Colonic mucosa (tissue), 4 donors: ENCODE data around the gene LY6G5C. TPM values are rescaled to one million over a fixed set of nuclear protein-coding genes. Genes with fewer than 3 reads are reported as not detected.

ENCODE experiments used
- DNase-seq: peaks from one replicate; pipeline ENCODE4 v3.0.0-alpha.2; 2020
- H3K27ac ChIP-seq: fragments of 200-600 bp; one replicate; pipeline ENCODE4 v1.8.0; 2021
- H3K27me3 ChIP-seq: fragments of 200-600 bp; one replicate; pipeline ENCODE4 v1.8.0; 2021
- H3K36me3 ChIP-seq: fragments of 200-600 bp; one replicate; pipeline ENCODE4 v1.8.0; 2021
- H3K4me1 ChIP-seq: fragments of 200-600 bp; one replicate; pipeline ENCODE4 v1.8.0; 2021; ENCODE audit warnings: mild to moderate bottlenecking
- H3K4me3 ChIP-seq: fragments of 200-600 bp; one replicate; pipeline ENCODE4 v1.8.0; 2021
- H3K9ac ChIP-seq, 2 donors: one replicate each; pipeline ENCODE4 v1.7.0; 2013; ENCODE audit warnings: control low read depth in 2 of 2, low read depth in 2 of 2, low read length in 2 of 2
- H3K9me3 ChIP-seq: fragments of 200-600 bp; one replicate; pipeline ENCODE4 v1.8.0; 2021
- CTCF ChIP-seq: fragments of 200-600 bp; IDR thresholded peaks from one replicate; pipeline ENCODE4 v1.8.0; 2022; ENCODE audit warnings: antibody characterized with exemption, mild to moderate bottlenecking
- intact Hi-C: fragments of 100-400 bp; cut with DNase I; formaldehyde crosslinking; loops from one replicate; pipeline ENCODE4 v1.14.1; 2022
- total RNA-seq, 2 donors: library from RNA; stranded (reverse); fragmentation: NEBNext Ultra II Directional in 1 of 2; extraction: Animal tissue kit (Norgen Biotek cat#: 25700) in 1 of 2; gene quantifications; one replicate each; pipeline ENCODE4 v1.2.1, GENCODE V29; 2021
- donor health status: healthy.
- donor health status: DM: no; HTN: no; CAD: no.
- donor health status: DM: no; HTN: no; CAD: no.

The LY6G5C gene
- total RNA-seq, 2 donors from 2014 or later: 1.9 to 2.8 TPM

DNA sequence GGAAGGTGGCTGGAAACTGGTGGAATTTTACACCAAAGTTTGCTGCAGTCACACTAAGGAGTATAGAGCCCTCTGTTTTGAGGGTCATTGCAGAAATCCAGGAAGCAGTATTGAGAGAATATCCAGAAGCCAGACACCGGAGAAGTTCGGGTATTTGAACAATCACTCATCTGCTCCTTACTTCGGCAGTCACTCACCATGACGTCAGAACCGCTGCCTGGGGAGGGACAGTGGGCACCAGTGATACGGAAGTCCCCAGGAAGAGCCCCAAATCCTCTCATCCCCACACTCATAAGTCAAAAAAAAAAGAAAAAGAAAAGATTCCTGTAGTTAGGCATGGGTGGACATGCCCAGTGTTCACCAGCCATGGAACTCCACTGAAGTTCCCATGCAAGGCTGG lies 4.0 kb downstream of the LY6G5C start:
- no peak for DNase-seq
- no peaks in the 10 kb centered on the region for H3K36me3 ChIP-seq
- peaks cover 9% of the 10 kb centered on the region for H3K4me1 ChIP-seq
- no peak overlapping the region for H3K9ac ChIP-seq
- H3K9me3 ChIP-seq: no peaks in the 10 kb centered on the region
- TF ChIP-seq CTCF: no peak
- H3K4me3 ChIP-seq: no peak overlapping the region
- intact Hi-C loops: loop anchor here (10.0 kb wide), 2 partner anchors 208 to 278 kb away; partner anchors contain the start of genes NELFE and SKIC2
- no peaks in the 10 kb centered on the region for H3K27me3 ChIP-seq
- no peak overlapping the region for H3K27ac ChIP-seq

DNA sequence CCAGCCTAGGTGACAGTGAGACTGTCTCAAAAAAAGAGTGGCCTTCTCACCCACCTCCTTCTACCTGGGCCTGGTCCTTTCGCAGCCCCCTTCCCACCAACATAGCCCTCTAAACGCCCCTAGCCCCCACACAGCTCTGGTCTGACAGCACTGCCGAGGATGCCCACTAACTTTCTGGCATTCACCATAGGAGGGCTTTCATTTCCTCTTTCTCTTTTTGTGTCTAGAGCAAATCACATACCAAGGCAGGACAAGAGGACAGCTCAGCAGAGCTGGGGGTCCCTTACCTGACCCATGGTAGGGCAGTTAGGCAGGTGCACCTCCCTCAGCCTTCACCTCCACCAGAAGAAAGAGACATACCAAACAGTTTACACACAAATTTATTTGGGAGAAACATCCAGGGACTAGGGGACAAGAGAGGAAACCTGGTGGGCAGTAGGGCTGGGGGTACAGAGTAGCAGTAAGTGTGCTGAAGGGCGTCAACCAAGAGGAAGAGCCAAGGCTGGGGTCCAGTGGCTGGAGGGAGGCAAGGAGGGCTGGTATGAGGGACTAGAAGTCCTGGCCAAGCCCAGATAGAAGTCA lies 4.5 kb downstream of the LY6G5C start:
- DNase-seq: no peak
- Histone ChIP-seq H3K27me3 (no peaks in the 10 kb centered on the region), H3K4me3 (no peak overlapping the region), H3K27ac (no peak overlapping the region), H3K36me3 (peaks cover 3% of the 10 kb centered on the region), H3K9ac (no peak overlapping the region), H3K4me1 (peaks cover 9% of the 10 kb centered on the region), H3K9me3 (no peaks in the 10 kb centered on the region)
- no peak for TF ChIP-seq CTCF
- intact Hi-C loops: loop anchor here (10.0 kb wide), 2 partner anchors 208 to 278 kb away; partner anchors contain the start of genes NELFE and SKIC2

DNA sequence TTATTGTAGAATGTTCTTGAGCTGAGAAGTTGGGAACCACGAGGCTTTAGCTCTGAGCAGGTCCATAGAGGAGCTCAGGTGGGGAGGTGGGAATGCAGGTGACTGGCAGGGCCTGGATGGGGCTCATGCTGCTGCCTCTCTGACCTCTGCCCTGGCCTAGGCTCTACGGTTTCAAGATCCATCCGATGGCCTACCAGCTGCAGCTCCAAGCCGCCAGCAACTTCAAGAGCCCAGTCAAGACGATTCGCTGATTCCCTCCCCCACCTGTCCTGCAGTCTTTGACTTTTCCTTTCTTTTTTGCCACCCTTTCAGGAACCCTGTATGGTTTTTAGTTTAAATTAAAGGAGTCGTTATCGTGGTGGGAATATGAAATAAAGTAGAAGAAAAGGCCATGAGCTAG lies 11.2 kb downstream of the LY6G5C start, which contains the start of gene LY6G5B:
TSS of gene LY6G5B (plus strand) at position 301 of the 400 bp plus-strand sequence. CDS start 975 bp downstream, outside the sequence.
- intact Hi-C loops: loop anchor here (10.0 kb wide), 2 partner anchors 215 to 285 kb away; partner anchors contain the start of genes NELFE and SKIC2
- no peak for TF ChIP-seq CTCF
- Histone ChIP-seq H3K9ac (no peak within 1 kb of the TSS), H3K27ac (no peak within 1 kb of the TSS), H3K4me3 (no peak within 1 kb of the TSS), H3K36me3 (peaks cover 29% of the 10 kb centered on the region), H3K27me3 (no peaks in the 10 kb centered on the region), H3K9me3 (no peaks in the 10 kb centered on the region), H3K4me1 (peaks cover 6% of the 10 kb centered on the region)
- no peak for DNase-seq

DNA sequence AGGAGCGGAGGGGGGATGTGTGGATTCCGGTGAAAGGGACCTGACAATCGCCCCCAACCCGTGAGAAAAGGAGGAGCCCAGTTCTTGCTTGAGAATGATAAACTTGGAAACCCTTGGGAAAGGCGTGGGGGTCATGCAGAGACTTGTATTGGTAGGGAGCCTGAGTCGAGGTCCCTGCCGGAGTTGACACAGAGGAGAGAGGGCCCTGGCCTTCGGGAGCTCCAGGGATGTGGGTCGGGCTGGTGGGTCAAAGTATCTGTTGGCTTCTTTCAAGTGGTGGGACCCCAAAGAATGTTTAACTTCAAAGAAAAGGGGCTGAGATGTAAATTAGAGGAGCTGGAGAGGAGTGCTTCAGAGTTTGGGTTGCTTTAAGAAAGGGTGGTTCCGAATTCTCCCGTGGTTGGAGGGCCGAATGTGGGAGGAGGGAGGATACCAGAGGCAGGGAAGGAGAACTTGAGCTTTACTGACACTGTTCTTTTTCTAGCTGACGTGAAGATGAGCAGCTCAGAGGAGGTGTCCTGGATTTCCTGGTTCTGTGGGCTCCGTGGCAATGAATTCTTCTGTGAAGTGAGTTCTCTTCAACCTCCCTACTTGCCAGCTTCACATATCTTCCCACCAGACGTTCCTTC lies 14.4 kb downstream of the LY6G5C start:
- Histone ChIP-seq H3K27me3 (no peaks in the 10 kb centered on the region), H3K27ac (peak overlapping the region; percentile 91), H3K36me3 (peaks cover 27% of the 10 kb centered on the region), H3K4me1 (peaks cover 20% of the 10 kb centered on the region), H3K9me3 (no peaks in the 10 kb centered on the region), H3K4me3 (peak overlapping the region; percentile 87), H3K9ac (peak overlapping the region; percentile 81 to 96)
- DNase-seq: no peak
- TF ChIP-seq CTCF: no peak
- intact Hi-C loops: no loop called here

GRCh38 chr6:31665501-31666336 lies 15.1 kb downstream of the LY6G5C start, which contains the start of gene CSNK2B:
TSS of gene CSNK2B (plus strand) at chr6:31666080. CDS start at chr6:31666832, 752 bp downstream.
- peaks cover 20% of the 10 kb centered on the region for H3K4me1 ChIP-seq
- peaks cover 20% of the 10 kb centered on the region for H3K36me3 ChIP-seq
- peak within 1 kb of the TSS; percentile 91 for H3K27ac ChIP-seq
- H3K27me3 ChIP-seq: no peaks in the 10 kb centered on the region
- H3K9ac ChIP-seq: peak within 1 kb of the TSS; percentile 86 to 96
- peak; percentile 17 for TF ChIP-seq CTCF
- DNase-seq: peak; percentile 98
- intact Hi-C loops: no loop called here
- H3K9me3 ChIP-seq: no peaks in the 10 kb centered on the region
- peak within 1 kb of the TSS; percentile 87 for H3K4me3 ChIP-seq
